HUDEP-2 (cell line): ENCODE results near the gene BRSK2.

Source experiments
- DNase-seq, 76 experiments: peaks; one replicate each; lab custom pipeline; 2025; ENCODE audit not compliant: unreplicated experiment in 76 of 76; lab: John Stamatoyannopoulos, UW

Gene BRSK2

DNA sequence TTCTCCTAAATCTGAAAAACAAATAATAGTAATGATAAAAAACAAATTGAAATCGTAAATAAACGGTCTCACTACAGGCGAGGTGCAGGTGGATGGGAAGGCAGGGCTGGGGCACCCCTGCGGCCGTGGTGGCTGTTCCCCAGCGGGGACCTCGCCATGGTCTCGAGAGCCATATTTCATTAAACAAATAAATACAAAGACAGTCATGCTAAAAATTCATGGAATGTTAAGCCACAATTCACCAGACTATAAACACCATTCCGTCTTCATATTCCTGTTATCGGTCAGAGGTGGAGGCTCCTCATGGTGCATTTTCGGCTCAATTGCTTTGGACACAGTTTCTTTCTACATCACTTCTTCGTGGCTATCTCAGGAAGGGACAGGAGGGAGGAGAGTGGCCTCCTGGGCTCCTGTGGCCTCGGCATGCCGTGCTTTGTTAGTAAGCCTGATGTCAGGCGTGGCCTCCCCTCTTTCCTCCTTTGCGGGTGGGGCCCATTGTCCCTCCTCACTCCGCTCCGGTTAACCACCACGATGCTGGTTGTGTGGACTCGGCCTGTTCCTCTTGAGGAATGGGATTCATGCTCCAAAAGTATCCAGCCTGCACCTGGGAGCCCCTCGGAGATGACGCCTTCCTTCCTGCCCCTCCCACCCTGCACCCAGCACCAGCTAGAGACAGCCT, 16.1 kb upstream of the BRSK2 start:
- no peak for DNase-seq

DNA sequence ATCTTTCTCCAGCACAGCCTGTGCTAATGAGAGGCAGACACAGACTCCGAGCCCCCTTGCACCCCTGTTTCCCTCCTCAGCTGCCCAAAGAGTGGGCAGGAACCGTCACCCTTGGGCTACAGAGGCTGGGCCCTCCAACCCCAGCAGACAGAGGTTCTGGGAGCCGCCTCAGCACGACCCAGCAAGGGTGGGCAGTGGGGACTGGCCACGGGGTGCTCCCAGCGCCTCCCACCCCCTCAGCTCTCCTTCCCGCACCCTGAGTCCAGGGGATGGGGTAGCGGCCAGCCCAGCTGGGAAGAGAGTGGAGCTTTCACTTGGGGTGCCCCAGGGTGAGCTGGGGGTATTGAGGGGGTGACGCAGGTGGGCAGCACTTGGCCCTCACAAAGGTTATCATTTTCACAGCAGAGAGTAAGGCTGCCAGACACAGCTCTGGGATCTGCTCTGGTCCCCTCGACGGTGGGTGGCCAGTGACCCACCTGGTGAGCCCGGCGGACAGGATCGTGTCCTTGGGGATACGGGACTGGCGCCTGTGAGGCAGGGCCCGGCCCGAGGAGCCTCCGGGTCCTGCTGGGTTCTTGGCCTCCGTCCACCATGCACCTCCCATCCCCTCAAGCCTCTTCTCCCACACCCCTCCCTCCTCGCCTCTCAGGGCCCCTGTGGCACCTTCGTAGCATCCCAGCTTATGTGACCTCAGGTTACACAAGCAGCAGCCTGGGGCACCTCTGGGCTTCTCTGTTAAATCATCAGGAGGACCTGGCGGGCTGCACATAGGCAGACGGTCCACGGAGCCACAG, 14.4 kb upstream of the BRSK2 start:
- no peak for DNase-seq

DNA sequence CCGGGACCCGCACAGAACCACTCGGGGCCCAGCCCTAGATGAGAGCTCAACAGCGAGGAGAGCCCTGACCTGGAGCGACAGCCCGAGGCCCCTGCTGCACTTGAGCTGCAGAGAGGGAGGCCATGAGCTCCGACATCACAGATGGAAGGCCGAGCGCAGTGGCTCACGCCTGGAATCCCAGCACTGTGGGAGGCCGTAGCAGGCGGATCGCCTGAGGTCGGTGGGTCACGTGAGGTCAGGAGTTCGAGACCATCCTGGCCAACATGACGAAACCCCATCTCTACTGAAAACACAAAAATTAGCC, 13.8 kb upstream of the BRSK2 start:
- no peak for DNase-seq

DNA sequence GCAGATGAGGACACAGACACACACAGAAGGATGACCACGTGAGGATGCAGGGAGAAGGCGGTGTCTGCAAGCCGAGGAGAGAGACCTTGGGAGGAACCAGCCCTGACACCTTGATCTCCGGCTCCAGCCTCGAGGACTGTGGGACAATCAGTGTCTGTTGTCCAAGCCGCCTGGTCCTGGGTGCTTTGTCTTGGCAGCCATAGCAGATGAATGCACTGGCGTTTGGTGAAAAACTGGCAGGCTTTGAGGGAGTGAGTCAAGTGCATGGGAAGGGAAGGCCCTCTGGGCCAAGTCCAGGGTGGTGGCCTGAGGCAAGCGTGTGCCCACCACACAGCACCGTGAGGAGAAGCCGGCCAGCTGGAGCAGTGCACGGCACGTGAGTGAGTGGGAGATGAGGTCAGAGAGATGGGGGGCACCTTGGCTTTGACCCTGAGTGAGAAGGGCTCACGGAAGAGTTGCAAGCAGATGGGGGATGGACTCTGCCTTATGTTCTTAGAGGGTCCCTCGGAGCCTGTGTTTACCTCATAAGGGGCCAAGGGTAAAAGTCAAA, 12.4 kb upstream of the BRSK2 start:
- no peak for DNase-seq

DNA sequence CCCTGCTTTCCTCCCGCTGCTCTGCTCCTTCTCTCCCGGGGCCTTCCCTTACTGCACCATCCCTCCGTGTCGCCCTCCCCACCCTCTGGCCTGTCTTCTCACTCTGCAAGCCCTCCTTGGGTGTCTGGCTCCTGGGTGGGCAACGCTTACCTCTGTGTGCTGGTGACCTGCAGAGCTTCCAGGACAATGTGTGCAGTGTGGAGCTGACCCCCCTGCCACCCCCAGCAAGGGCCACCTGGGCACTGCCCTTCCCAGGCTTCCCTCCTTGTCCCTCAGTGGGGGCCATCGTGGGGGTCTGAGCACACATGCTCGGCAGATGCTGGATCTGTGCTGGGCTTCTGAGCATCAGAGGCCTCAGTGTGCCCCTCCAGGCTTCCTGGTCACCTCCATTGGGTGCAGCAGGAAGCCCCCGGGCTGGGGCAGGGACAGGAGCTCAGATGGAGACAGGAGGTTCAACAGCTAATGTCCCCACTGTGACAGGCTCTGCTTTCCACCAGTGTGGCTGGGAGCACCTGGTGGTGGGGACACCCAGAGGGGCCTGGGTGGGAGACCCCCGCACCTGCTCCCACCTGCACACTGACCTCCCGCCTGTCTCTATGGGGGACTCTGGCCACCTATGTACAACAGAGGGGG, 7.8 kb upstream of the BRSK2 start:
- no peak for DNase-seq

DNA sequence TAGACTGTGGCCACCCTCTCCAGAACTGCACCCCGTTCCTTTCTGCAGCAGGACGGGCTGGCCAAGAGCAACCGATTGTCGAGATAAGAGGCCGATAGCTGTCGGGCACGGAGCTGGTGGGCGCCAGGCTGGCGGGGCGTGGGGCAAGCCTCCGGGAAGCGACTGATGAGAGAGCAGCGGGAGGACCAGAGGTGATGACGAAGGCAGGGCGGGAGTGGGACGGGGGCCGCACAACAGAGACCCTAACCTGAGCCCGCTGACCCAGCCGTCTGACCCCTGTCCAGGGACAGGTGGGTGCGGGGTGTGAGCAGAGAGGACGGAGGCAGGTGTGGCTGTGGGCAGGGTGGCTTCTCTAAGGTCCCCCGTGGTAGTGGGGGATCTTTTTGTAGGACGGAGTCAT, 7.3 kb upstream of the BRSK2 start:
- no peak for DNase-seq

DNA sequence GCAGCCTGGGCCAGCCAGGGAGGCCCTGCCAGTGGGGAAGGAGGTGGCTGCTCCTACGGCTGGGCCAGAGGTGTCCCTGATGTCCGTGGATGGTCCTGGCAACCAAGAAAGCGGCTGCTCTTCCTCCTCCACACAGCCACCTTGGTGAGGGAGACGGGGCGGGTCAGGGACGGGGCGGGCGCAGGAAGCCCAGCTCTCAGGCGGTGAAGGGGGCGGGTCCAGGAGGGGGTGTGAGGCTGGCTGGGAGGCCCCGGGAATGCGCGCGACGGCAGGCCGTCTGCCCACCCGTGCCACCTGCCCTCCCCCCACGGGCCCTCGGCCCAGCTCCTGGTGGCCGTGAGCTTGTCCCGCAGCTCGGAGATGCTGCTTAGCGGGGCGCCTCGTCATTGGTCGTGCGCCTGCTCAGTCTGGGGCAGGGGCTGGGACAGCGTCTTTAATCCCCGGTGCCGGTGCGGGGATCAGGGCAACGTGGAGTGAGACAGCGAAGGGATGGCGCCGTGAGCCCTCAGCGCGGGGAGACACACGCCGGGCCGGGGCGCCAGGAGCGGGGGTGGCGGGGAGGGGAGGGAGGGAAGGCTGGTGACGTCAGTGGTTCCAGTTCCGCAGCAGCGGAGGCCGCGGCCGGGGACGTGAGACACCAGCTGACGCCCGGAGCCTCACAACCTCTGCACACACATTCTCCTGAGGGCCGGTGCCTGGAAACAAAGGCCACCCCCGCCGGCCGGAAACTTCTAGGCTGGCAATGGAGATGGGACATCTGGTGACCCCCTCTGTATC, 6.7 kb upstream of the BRSK2 start:
- DNase-seq, result peak in 6 of 76 experiments; percentile 2 to 31 (median 10)

DNA sequence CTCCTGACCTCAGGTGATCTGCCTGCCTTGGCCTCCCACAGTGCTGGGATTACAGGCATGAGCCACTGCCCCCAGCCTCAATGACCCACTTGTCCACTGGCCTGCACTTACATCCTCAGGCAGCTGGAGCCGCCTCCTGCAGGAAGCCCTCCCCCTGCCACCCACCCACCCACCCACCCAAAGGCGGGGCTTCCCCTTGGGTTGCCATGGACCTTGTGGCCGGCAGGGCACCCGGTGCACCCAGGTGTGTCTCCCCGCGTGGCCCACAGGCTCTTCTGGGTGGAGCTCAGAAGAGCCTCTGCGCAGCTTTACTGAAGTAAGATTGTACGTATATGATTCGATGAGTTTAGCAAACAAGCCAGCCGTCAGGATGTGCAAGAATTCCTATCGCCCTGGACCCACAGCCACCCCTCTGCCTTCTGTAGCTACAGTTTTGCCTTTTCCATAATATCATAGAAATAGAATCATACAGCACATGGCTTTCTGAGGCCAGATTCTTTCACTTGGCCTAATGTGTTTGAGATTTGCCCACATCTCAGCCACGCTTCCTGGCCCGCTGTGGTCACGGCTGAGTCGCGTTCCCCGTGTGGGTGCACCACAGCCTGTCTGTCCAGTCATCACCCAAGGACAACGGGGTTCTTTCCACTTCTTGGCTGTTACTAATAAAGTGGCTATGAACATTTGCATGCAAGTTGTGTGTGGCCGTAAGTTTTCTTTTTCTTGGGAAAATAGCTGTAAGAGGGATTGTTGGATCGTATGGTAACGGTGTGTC, 5.3 kb upstream of the BRSK2 start:
- no peak for DNase-seq

DNA sequence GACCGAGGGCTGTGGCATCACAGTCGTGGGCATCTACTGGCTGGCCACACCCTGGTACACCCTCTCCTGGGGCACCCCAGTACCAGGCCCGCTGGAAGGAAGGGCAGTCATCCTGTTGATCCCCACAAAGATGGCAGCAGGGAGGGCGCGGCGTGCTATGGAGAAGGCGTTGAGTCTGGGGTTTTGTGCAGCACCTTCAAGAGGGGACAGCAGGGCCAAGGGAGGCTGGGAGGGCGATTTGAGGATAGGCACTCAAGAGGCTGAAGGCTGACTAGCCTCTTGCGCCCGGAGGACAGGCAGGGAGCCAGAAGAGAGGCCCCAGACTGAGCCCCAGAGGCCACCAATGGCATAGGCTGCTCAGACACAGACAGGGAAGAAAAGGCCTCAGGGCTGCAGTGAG, 2.2 kb upstream of the BRSK2 start:
- no peak for DNase-seq

DNA sequence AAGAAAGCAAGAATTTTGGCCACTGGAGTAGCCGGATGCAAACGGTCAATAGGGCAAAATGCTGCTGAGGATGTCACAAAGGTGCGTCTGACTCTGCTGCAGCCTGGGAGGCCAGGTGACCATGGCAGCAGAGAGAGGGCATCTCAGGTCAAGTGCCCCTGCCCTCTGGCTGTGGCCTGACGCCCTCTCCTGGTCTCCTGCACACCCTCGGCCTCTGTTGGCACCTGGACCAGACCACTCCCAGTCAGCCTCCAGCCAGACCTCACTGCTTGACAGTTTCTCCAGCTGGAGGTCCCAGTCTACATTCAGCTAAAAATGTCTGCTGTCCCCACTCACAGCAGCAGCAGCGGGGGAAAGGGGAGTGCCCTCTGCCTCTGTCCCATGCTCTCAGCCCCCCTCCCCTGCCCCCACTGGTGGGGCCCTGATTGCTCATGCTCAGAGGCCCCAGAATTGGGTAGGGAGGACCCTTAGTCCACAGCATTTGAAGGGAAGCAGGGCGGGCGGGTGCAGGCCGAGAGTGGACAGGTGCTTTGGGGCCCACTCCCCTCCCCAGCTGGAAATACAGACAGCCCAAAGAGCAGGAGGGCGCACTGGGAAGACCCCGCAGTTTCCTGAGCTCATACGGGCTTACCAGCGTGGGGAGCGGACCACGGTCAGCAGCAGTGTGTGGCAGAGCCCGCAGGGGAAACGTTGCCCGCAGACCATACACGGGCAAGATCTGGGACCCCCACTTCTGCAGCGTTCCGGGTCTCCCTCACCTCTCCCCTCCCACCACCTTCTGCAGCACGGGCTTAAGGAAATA, 1.6 kb upstream of the BRSK2 start:
- DNase-seq, result peak in 1 of 76 experiments; percentile 8

DNA sequence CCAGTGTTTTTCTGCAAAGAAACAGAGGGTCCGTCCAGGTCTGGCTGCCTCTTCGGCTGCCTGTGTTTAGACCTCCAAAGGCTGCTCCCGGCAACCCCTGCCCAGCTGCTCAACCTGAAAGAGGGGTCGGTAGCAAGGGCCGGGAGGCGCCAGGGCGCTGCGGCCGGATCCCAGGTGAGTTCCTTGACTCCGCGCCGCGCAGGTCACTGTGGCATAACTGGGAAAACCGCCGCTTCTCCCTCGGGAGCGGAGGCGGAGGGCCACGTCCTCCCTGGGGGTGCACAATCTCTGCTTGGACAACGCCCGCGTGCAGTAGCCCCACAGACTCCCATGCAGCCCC, 1.0 kb upstream of the BRSK2 start:
- no peak for DNase-seq

DNA sequence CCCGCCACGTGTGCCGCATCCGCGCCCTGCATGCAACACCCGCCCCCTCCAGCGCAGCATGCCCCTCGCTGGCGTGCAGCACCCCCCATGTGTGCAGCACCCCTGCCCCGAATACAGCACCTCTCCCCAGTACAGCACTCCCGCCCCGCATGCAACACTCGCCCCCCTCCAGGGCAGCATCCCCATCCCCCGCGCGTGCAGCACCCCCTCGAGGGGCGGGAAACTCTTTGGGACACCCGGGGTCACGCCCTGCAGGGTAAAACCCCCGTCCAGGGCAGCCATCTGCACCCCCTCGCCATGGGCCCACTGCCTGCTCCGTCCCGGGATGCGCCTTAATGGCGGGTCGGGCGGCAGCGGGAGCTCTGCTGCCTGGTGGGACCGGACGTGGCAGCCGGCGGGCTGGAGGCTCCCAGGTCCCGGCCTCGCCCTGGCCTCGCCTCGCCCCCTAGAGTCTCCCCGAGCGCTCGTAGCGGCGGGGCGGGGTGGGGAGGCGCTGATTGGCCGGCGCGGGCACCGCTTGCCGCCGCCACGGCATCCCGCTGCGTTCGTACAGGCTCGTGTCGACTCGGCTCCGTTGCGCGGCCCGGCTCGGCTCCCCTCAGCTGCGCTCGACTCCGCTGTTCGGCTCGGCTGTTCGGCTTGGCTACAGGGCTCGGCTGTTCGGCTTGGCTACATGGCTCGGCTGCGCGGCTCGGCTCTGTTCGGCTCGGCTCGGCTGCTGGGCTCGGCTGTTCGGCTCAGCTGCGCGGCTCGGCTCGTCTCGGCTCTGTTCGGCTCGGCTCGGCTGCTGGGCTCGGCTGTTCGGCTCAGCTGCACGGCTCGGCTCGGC, 417 bp upstream of the BRSK2 start:
- peak in 74 of 76 experiments; percentile 26 to 97 (median 88) for DNase-seq

DNA sequence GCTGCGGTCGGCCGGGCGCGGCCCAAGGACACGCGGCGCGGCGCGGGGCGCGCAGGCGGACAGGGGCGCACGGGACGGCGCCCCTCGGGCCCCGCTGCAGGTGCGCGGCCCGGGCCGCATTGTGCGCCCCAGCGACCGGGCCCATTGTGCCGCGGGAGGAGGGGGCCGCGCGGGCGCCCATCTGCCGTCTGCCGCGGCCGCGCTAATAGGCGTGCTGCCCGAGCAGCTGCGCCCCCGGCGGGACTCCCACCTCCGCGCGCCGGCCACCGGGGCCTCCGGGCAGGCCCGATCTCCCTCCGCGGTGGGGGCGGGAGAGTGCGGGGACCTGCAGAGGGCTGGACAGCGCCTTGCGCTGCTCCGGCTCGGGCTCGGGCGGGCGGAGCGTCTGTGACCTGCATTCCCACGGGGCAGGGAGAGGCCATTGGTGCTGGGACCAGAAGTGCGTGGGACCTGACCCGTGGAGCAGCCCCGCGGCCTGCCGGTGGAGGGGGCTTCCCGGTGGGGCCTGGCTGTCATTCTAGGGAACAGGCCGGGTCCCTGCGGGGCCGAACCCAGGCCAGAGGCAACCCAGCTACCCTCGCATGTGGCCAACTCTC, 933 bp downstream of the BRSK2 start:
- no peak for DNase-seq

DNA sequence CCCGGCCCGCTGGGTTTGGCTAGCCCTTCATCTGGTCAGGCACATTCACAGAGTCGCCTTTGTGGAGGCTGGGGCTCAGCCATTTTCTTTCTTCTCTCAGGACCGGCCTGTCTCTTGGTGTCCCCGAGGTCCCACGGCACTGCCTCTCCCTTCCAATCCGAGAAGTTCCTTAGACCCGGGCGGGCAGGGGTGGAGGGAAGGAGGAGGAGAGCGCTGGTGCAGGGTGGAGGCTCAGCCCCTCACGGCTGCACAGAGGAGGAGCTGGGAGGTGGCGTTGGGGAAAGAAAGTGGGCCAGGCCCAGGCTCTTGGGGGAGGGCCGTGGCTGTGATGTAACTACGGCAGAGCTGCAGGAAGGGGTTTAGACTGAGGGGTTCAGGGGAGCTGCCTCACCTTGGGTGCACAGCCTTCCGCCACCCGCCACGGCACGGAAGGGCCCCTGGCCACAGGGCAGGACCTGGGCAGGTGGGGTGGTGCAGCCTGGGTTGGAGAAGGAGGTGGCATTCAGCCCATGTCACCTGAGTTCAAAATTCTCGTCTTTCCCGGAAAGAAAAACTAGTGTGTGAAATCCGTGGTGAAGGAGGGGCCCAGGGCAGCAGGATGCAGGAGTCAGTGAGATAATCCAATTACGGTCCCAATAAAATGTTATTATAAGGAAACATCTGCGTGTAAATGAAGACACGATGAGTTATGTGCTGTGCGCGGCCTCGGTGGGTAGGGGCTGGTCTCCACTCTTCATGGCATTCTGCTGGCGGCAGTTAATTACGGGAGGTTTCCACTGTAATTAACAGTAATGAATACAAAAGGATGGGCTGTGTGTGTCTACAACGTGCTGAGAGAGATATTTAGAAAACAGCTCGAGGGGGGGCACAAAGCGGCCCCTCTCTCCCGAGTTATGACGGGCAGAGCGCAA, 1.7 kb downstream of the BRSK2 start:
- DNase-seq, result no peak

DNA sequence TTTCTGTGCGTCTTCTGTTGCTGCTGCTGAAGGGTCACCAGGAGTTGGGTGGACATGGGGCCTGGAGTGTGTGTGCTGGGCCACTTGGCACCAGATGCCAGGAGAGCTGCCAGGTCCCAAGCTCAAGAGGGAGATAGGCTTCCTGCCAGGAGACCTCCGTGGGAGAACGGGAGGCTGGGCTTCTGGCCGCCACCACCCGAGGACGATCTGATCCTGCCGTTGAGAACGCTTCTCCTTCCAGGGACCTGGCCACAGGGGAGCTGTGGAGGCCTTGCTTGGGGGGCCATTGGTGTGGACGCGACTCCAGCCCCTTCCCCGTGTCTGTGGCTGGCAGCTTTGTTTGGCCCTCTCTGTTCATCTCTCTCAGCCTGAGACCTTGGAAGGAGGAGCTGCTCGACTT, 2.4 kb downstream of the BRSK2 start:
- peak in 3 of 76 experiments; percentile 20 to 34 (median 24) for DNase-seq

DNA sequence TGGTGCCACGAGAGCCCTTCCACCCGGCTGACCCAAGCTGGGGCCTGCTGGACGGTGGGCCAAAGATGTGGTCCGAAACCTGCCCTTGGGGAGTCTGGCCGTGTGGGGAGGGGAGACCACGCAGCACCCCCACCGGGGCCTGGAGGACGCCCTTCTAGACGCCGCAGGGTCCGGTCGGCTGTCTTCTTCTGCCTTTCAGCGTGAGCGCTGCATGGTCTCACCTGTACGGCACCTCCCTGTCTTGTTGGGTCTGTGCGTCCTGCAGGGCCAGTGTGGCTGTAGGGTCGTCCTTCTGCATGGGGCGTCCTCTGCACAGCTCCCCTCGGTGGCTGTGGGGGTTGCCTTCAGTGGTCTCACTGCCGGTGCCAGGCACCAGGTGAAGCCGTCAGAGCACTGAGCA, 2.8 kb downstream of the BRSK2 start:
- no peak for DNase-seq

DNA sequence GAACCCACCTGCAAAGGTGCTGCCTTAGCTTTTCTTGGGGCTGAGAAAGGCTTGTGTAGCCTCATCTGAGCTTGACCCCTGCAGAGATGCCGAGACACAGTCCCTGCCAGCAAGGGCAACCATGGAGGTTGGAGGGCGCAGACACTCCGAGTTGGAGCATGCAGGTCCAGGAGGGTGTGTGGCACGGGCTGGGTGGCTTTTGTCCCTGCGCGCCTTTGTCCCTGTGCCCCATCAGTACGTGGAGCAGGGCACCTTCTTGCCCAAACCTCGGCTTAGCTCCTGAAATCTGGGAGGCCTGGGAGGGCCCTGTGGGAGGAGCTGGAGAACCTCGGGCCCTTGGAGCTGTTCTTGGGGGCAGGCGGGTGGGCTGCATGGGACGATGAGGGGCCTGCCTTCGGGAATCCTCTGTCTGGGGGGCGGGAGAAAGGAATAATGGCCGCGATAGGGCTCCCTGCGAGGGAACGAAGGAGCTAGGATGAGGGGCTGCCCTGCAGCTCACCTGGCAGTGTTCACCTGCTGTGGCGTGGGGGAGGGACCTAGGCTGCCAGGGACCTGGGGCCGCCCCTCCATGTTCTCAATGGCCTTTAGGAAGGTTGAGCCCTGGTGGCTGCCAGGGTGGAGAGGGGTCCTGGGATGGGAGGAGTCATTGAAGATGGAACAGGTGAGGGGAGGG, 3.4 kb downstream of the BRSK2 start:
- no peak for DNase-seq
